ENCODE measurements around the gene NTM. TPM values are rescaled to one million over a fixed set of nuclear protein-coding genes. Genes with fewer than 3 reads are reported as not detected.

The NTM gene
- total RNA-seq, 1 experiment from 2014 or later, result 15.8 TPM

- DNase-seq (ENCODE audit: low read depth), result no peak
These were observed 2.8 kb downstream of the NTM start for GRCh38 chr11:131373095-131373725.

DNA sequence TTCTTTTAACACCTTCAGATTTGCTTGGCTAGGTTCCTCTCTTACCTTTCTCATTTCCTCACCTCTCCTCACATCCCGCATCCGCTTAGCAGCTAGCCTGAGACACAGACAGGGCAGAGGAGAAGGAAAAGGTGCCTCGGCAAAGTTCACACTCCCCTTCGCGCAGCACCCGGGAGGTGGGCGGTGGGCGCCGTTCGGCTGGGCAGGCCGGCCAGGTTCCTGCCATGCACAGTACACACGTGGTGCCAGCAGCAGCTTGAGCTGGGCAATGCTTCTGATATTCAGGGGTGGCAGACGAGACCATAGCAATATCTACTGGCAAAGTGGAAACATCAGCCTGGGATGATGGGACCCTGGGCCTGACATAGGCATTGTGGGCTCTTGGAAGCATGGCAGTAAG is 3.3 kb downstream of the NTM start:
- DNase-seq (ENCODE audit: low read depth), result no peak

GRCh38 chr11:131375421-131375820 is 5.0 kb downstream of the NTM start:
- no peak for DNase-seq (ENCODE audit: low read depth)

DNA sequence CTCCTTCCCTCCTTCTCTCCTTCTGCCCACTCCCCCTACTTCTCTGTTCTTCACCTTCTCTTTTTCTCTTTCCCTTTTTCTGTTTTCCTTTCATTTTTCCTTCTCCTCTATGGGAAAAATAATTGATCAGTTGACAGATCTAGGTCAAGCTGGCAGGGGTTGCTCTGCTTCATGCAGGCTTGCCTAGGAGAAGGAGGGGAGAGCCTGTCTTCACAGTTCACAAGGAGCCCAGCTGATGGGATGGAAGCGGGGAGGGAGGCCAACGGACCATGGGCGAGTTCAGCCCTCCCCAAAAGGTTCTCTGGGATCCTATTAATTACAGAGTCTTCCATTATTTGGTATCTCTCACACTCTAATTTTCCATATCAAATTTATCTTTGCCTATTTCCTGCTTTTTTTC is 5.5 kb downstream of the NTM start:
- DNase-seq (ENCODE audit: low read depth), result no peak

DNA sequence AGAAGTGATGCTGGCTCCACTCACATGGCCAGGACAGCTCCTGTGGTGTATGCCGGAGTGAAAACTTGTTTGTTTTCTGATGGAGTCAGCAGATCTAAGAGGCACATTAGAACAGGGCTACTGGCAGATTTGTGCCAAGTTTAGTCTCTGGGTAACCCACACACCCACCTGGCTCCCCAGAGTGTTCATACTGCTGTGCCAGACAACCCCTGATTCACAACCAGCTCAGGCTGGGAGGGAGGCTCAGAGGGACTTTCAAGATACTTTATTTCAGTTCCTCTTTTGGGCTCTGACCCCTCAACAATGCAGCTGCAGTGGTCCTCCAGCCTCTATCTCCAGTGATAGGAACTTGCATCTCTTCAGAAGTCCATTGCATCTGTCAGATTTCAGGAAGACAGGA is 8.5 kb downstream of the NTM start:
- no peak for DNase-seq (ENCODE audit: low read depth)

- no peak for DNase-seq (ENCODE audit: low read depth)
These were observed 15.5 kb downstream of the NTM start for GRCh38 chr11:131385763-131386390.

DNA sequence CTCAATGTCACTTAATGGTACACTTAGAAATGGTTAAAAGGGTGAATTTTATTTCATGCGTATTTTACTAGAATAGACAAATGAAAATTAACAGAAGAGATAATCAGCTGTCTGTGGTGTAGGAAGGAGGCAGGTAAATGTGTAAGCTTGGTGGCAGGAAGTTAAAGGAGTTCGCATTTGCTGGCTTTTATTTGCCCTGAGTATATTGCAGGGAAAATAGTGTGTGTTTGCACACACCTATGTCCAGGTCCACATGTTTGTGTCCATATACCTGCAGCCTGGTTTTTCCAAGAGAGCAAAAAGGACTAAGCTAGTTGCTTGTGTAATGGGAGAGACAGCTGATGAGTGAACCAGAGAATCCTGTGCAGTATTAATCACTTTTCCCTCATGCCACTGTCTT is 16.0 kb downstream of the NTM start:
- DNase-seq (ENCODE audit: low read depth), result no peak

DNA sequence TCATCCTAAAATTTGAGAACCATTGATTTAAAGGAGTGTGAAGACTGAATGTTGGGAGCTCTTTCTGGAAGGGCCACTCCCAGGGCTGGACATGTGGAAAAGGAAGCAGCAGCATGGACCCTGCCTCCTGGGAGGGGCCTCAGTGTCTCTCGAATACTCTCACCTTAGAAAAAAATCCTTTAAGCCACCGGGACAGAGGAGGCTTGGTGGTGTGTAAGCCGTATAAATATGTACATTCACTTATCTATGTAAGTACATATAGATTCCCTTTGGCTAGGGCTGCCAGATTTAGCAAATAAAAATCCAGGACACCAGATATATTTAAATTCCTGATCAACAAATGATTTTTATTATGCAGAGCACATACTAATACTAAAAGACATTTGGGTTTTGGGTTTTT is 17.6 kb downstream of the NTM start:
- DNase-seq (ENCODE audit: low read depth), result no peak

DNA sequence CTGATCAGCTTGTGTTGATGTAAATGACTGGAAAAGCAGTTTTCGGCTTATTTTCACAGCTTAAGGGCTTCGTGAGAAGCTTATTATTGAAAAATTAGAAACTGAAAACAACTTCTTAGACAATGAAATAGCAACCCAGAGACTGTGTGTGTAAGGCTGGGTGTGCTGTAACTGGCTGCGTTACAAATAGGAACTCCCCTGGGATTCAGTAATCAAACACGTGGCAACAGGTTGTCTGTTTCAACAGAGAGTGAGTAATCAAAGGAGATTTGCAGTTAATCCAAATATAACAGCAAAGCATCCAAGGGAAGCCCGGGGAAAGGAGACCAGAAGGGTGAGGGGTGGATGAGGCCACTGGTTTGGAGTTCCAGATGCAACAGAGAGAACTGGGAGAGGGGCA is 19.2 kb downstream of the NTM start:
- DNase-seq (ENCODE audit: low read depth), result no peak

- DNase-seq (ENCODE audit: low read depth), result no peak
These were observed 20.8 kb downstream of the NTM start for GRCh38 chr11:131391176-131391575.

- no peak for DNase-seq (ENCODE audit: low read depth)
These were observed 22.3 kb downstream of the NTM start for GRCh38 chr11:131392528-131393255.

DNA sequence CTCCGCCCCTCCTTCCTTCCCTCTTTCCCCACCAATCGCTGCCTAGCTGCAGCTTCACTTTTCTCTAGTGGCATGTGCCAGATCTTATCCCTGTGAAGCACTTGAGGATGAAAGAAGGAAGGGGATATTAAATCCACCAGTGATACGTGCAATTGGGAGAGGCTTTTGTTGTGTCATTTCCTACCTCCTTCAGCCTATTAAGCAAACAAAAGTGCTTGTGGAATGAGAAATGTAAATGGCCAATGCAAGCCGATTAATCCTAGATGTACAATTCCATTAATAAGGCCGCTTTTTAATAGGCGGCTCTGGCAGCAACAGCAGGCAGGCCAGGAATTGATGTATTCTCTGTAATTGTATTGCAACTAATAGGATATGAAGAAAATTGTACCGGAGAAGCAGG is 23.3 kb downstream of the NTM start:
- no peak for DNase-seq (ENCODE audit: low read depth)

- no peak for DNase-seq (ENCODE audit: low read depth)
These were observed 27.3 kb downstream of the NTM start for GRCh38 chr11:131397675-131398074.

DNA sequence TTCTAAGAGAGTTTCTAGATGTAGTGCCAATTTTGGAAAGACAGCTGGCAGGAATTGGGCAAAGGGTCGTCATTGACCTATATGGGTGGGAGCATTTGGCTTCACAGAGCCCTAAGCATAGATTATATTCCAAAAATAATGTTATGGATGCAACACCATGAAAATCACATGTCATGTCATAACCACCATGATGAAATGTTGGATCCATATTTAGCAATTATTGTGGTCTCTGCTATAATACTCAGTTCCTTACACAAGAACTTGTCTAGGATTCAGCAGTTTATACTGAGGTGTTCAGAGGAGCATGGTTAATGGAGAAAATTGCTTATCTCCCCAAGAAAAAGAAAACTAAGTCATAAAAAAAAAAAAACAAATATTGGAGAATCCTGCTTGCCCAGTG is 31.6 kb downstream of the NTM start:
- DNase-seq (ENCODE audit: low read depth), result no peak

DNA sequence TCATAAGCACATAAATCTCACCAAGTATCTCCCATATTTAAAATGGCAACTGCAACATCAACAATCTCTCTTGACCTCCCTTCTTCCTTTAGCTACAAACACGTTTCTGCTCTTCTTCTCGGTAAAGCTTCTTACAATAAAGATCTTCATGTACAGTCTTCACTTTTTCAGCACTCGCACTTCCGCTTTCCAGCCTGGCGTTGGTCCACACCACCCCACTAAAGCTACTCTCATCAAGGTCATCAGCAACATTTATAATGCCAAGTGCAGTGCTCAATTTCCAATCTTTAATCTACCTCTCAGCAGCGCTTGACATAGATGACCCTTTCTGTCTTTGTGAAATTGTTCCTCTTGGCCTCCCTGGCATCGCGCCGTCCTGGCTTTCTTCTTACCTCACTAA is 33.6 kb downstream of the NTM start:
- no peak for DNase-seq (ENCODE audit: low read depth)

DNA sequence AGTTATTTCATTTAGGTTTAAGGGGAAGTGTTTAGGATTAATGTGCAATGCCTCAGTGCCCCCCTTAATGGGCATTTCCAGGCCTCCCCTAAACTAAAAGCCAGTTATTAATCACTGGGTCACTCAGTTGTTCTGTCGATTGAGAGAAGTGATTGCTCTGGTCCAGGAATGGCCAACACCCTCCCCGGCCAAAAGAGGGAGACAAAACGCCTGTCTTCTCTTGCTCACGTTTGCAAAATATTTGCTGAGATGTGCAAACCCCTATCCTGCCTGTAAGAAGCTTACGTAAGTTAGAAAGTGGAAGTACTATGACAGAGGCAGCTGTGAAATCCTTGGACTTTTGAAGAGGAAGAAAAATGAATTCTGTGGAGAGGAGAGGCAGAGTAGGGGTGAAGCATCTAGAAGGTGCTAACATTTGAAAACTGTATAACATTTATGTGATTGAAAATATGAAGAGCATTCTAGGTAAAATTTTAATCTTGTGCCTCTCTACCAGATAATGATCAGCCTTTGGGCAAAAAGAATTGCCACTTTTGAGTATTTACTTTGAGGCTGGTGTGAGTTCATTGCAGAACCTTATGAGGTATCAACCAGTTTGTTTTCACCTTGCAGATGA is 37.7 kb downstream of the NTM start:
- peak; percentile 66 for DNase-seq (ENCODE audit: low read depth)

GRCh38 chr11:131409345-131409744 is 38.9 kb downstream of the NTM start:
- no peak for DNase-seq (ENCODE audit: low read depth)

GRCh38 chr11:131411636-131412035 is 41.2 kb downstream of the NTM start:
- DNase-seq (ENCODE audit: low read depth), result no peak

GRCh38 chr11:131412061-131412460 is 41.6 kb downstream of the NTM start:
- no peak for DNase-seq (ENCODE audit: low read depth)

DNA sequence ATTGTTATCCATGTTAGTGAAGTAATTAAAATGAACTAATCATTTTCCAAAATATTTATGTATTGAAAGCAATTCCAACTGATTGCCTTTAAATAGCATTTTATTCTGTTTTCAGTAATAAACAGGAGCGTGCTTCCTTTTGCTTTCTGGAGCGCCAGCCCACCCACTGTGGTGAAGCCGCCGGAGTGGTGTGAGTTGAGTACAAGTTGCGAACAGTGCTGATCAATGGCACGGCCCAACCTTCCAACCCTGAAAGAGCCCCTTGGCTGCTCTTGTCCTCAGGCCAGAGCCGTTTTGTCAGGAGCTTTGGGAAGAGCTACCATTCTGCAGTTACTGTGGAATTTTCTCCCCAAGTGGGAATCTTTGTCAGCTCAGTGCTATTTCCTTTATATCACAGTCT is 42.8 kb downstream of the NTM start:
- DNase-seq (ENCODE audit: low read depth), result no peak

DNA sequence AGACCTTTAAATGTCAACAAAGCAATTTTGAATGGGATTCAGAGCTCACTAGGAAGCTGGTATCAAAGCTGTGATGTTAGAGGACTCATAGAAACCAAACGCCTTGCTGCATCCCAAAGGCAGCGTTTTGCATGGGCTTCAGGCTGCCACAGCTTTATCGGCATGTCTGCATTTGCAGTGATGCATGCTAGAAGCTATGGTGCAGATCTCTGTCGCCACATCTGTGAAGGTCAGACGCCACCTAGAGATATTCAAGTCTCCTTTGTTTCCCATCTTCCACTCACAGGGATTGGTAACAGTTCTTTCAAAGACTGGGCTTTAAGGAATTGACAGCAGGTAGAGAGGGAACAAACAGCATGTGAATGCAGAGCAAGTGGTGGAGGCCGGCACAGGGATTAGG is 47.8 kb downstream of the NTM start:
- DNase-seq (ENCODE audit: low read depth), result no peak

GRCh38 chr11:131421066-131421855 is 50.8 kb downstream of the NTM start:
- no peak for DNase-seq (ENCODE audit: low read depth)
